A673 (cell line): ENCODE measurements around the gene ABHD17A. TPM values are rescaled to one million over a fixed set of nuclear protein-coding genes. Genes with fewer than 3 reads are reported as not detected.
A peak's percentile ranks its signal among the peaks of the same experiment; 100 is the strongest.

ENCODE experiments used
- BruUV-seq: library from RNA; stranded (reverse); fragments of 400-500 nt; replicated peaks from 2 replicates; lab custom pipeline; 2021; lab: Mats Ljungman, UMichigan
- CTCF ChIA-PET: fragments of 300-600 bp; sonication (Branson Sonifier 250); formaldehyde crosslinking; loops from one replicate; lab custom pipeline; 2022; ENCODE audit warnings: antibody characterized with exemption; lab: Charles Lee
- POLR2A ChIA-PET: fragments of 300-600 bp; sonication (Branson Sonifier 250); formaldehyde crosslinking; loops from one replicate; lab custom pipeline; 2022; ENCODE audit warnings: antibody characterized with exemption; ENCODE audit not compliant: low non-redundant PET; lab: Charles Lee
- DNase-seq: peaks from one replicate; pipeline ENCODE4 v3.0.0-alpha.2; 2015; ENCODE audit warnings: low spot score
- H3K27ac ChIP-seq: fragments of 200-600 bp; sonication (generic); 2 replicates; pipeline ENCODE4 v1.5.1; 2016; ENCODE audit warnings: mixed run types, low read depth, mild to moderate bottlenecking, mixed read lengths, antibody characterized with exemption, low read length; ENCODE audit not compliant: poor library complexity, severe bottlenecking
- H3K27me3 ChIP-seq: fragments of 200-600 bp; sonication (generic); replicated peaks from 2 replicates; pipeline ENCODE4 v1.6.1; 2017; ENCODE audit warnings: mixed run types, low read depth, mild to moderate bottlenecking, mixed read lengths, antibody characterized with exemption, low read length; ENCODE audit not compliant: insufficient read depth, poor library complexity
- H3K36me3 ChIP-seq: fragments of 200-600 bp; sonication (generic); 2 replicates; pipeline ENCODE4 v1.6.1; 2016; ENCODE audit warnings: mixed run types, mild to moderate bottlenecking, mixed read lengths, antibody characterized with exemption, low read length; ENCODE audit not compliant: insufficient read depth, poor library complexity, severe bottlenecking
- H3K4me1 ChIP-seq: fragments of 200-600 bp; sonication (generic); 2 replicates; pipeline ENCODE4 v1.6.1; 2017; ENCODE audit warnings: mixed run types, mild to moderate bottlenecking, mixed read lengths, antibody characterized with exemption, low read length; ENCODE audit not compliant: insufficient read depth, poor library complexity, severe bottlenecking
- H3K4me3 ChIP-seq: fragments of 200-600 bp; sonication (generic); 2 replicates; pipeline ENCODE4 v1.5.1; 2016; ENCODE audit warnings: low read depth, mixed run types, mild to moderate bottlenecking, mixed read lengths, low read length; ENCODE audit not compliant: poor library complexity, severe bottlenecking
- H3K9me3 ChIP-seq: fragments of 200-600 bp; sonication (generic); 2 replicates; pipeline ENCODE4 v1.6.1; 2016; ENCODE audit warnings: mixed run types, low read depth, mild to moderate bottlenecking, mixed read lengths, antibody characterized with exemption, low read length; ENCODE audit not compliant: poor library complexity, severe bottlenecking
- EZH2 ChIP-seq: fragments of 200-600 bp; sonication (generic); IDR thresholded peaks from 2 replicates; pipeline ENCODE4 v1.6.1; 2017; ENCODE audit warnings: borderline replicate concordance, low read depth, mild to moderate bottlenecking, mixed read lengths, antibody characterized with exemption, low read length; ENCODE audit not compliant: poor library complexity, severe bottlenecking
- intact Hi-C: fragments of 100-400 bp; cut with micrococcal nuclease; formaldehyde crosslinking; loops from one replicate; pipeline ENCODE4 v1.10.0; 2022; ENCODE audit not compliant: unreplicated experiment
- total RNA-seq: library from RNA; stranded (reverse); gene quantifications from 2 replicates; pipeline ENCODE4 v1.2.3, GENCODE V29; 2021
- TF ChIP-seq, protein P1 (sequence below): fragments of 300-800, 200-600 bp; sonication (generic); conservative IDR thresholded peaks from 2 replicates; pipeline ENCODE4 v1.5.1; 2017; ENCODE audit warnings: low read depth, mild to moderate bottlenecking, antibody characterized with exemption, low read length, moderate library complexity, mixed read lengths

Gene ABHD17A
- total RNA-seq, 1 experiment from 2014 or later = 56.9 TPM

DNA sequence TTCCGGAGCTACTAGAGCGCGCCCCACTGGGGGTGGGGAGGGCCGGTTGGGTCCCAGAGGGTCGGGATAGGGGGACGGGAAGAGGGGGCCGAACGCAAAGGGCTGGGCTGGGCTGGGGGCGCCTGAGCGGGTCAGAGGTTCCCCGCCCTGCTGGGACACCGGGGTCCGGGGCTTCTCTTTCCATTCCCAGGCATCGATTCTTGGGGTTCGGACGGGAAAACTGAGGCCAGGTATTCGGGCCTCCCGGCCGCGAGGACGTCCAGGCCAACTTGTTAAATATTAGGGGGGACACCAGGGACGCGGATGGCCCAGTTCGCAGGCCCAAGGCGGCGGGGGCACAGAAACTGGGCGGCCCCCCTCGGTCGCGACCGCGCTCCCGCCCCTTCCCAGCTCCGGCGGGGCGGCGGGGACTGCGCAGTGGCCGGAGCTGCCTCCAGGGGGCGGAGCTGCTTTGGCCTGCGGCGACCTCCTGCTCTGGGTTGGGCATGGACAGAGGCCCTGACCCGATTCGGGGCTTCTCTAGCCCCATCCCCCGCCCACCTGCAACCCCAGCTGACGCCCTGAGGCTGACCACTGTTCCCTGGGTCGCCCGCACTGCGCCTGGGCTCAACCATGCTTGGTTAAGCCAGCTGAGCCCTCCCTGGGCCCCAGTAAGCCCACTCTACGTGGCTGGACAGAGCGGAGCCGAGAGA lies 20.7 kb downstream of the ABHD17A start:
- no peaks in the 10 kb centered on the region for H3K27me3 ChIP-seq
- H3K9me3 ChIP-seq = no peaks in the 10 kb centered on the region
- ChIA-PET CTCF (interaction anchor here (0.6 to 1.2 kb wide), 4 partner anchors 8 to 456 kb away, joined by 3 to 8 read pairs (median 4); no protein-coding TSS in a partner anchor), POLR2A (no interaction called here)
- peak overlapping the region; percentile 89 for H3K27ac ChIP-seq
- peak overlapping the region; percentile 61 for H3K4me3 ChIP-seq
- peaks cover 17% of the 10 kb centered on the region for H3K4me1 ChIP-seq
- peak; percentile 63 for DNase-seq
- BruUV-seq = TSS peak; percentile 73
- intact Hi-C loops = no loop called here
- TF ChIP-seq, protein P1, sequence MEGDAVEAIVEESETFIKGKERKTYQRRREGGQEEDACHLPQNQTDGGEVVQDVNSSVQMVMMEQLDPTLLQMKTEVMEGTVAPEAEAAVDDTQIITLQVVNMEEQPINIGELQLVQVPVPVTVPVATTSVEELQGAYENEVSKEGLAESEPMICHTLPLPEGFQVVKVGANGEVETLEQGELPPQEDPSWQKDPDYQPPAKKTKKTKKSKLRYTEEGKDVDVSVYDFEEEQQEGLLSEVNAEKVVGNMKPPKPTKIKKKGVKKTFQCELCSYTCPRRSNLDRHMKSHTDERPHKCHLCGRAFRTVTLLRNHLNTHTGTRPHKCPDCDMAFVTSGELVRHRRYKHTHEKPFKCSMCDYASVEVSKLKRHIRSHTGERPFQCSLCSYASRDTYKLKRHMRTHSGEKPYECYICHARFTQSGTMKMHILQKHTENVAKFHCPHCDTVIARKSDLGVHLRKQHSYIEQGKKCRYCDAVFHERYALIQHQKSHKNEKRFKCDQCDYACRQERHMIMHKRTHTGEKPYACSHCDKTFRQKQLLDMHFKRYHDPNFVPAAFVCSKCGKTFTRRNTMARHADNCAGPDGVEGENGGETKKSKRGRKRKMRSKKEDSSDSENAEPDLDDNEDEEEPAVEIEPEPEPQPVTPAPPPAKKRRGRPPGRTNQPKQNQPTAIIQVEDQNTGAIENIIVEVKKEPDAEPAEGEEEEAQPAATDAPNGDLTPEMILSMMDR = peak; percentile 62
- no peak for TF ChIP-seq EZH2
- no peaks in the 10 kb centered on the region for H3K36me3 ChIP-seq

DNA sequence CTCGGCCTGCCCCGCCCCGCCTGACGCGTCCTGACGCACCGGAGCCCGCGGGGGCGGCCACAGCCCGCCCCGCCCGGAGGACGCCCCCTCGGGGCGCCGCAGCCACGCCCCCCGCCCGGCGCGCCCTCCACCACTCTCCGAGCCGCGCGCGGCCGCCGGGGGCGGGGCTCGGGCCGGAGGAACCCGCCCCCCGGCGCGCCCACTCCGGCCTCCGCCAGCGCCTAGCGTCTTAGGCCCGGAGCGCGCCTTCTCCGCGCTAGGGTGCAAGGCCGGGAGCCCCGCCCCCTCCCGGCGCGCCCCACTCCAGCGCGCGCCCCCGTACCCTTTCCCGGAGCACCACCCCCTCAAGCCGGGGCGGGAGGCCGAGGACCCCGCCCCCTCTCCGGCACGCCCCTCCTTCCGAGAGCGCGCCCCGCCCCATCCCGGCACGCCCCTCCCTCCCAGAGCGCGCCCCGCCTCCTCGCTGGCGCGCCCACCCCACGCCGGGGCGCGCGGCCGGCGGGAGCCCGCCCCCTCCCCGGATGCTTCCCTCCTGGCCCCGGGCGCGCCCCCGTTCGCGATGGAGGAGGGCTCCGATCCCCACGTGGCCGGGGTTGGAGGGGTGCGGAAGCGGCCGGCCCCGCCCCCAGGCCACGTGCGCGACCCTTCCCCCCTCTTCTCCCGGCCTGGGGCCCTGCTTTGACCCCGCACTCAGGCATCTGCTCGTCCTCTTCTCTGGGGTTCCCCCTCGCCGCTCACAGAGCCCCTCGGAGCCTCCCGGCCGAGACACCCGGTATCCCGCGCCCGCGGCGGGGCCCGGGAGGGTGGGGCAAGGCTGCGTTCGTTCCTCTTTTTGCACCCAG lies 21.4 kb downstream of the ABHD17A start:
- TF ChIP-seq, protein P1 = no peak
- TF ChIP-seq EZH2 = no peak
- intact Hi-C loops = no loop called here

DNA sequence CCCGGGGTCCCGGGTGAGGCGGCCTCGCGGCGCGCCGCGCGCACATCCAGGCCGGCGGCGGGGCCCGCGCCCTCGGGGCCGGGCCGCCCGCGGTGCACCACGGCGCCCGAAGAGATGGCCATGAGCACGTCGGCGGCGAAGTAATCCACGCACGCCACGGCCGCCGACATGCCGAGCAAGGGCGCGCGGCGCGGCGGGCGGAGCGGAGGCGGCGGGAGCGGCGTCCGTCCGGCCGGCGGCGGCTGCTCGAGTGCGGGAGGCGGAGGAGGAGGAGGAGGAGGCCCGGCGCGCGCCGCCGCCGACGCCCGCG lies 22.0 kb downstream of the ABHD17A start, which contains the start of gene KLF16:
KLF16 (minus strand) TSS at position 252 of the 310 bp plus-strand sequence; CDS start at position 170, 82 bp downstream.
- ChIA-PET POLR2A (no interaction called here), CTCF (no interaction called here)
- H3K4me3 ChIP-seq = peak within 1 kb of the TSS; percentile 85
- no peak for DNase-seq
- TF ChIP-seq, protein P1 = no peak
- TF ChIP-seq EZH2 = no peak
- no peaks in the 10 kb centered on the region for H3K36me3 ChIP-seq
- H3K27ac ChIP-seq = peak within 1 kb of the TSS; percentile 89
- peaks cover 30% of the 10 kb centered on the region for H3K4me1 ChIP-seq
- no TSS peak for BruUV-seq
- H3K9me3 ChIP-seq = no peaks in the 10 kb centered on the region
- no peaks in the 10 kb centered on the region for H3K27me3 ChIP-seq
- intact Hi-C loops = no loop called here

More for the DNA sequence above, 21.4 kb downstream of the ABHD17A start:
- peak; percentile 97 for DNase-seq
- Histone ChIP-seq H3K27ac (peak overlapping the region; percentile 89), H3K4me1 (peaks cover 25% of the 10 kb centered on the region), H3K36me3 (no peaks in the 10 kb centered on the region), H3K27me3 (no peaks in the 10 kb centered on the region), H3K9me3 (no peaks in the 10 kb centered on the region), H3K4me3 (peak overlapping the region; percentile 85)
- no TSS peak for BruUV-seq
- CTCF ChIA-PET = interaction anchor here (0.6 to 1.2 kb wide), 4 partner anchors 7 to 455 kb away, joined by 3 to 8 read pairs (median 4); no protein-coding TSS in a partner anchor
- POLR2A ChIA-PET = no interaction called here
